Fibroblast of skin of scalp (primary cell): Measurements from ENCODE around the gene BTG3.

ENCODE experiments used
- DNase-seq: peaks from one replicate; pipeline ENCODE4 v3.0.0-alpha.2; 2013

Gene BTG3

GRCh38 chr21:17585875-17586450, 26.7 kb downstream of the BTG3 start:
- DNase-seq, result peak; percentile 53

GRCh38 chr21:17583898-17584297, 28.8 kb downstream of the BTG3 start:
- no peak for DNase-seq

GRCh38 chr21:17580319-17580718, 32.4 kb downstream of the BTG3 start:
- DNase-seq, result no peak

GRCh38 chr21:17578876-17579275, 33.8 kb downstream of the BTG3 start:
- DNase-seq, result no peak

- no peak for DNase-seq
Measured at GRCh38 chr21:17578162-17578561, 34.5 kb downstream of the BTG3 start.

GRCh38 chr21:17577701-17578100, 35.0 kb downstream of the BTG3 start:
- DNase-seq, result no peak

- DNase-seq, result no peak
Measured at GRCh38 chr21:17576080-17576835, 36.4 kb downstream of the BTG3 start.

GRCh38 chr21:17575076-17575475, 37.6 kb downstream of the BTG3 start:
- DNase-seq, result no peak

GRCh38 chr21:17572431-17572830, 40.3 kb downstream of the BTG3 start:
- no peak for DNase-seq

GRCh38 chr21:17570786-17571185, 41.9 kb downstream of the BTG3 start:
- DNase-seq, result no peak

- no peak for DNase-seq
Measured at GRCh38 chr21:17560377-17561025, 52.2 kb downstream of the BTG3 start.

- DNase-seq, result peak; percentile 6
Measured at GRCh38 chr21:17554679-17555465, 57.8 kb downstream of the BTG3 start.

- DNase-seq, result no peak
Measured at GRCh38 chr21:17554120-17554519, 58.6 kb downstream of the BTG3 start.

- DNase-seq, result no peak
Measured at GRCh38 chr21:17552410-17552809, 60.3 kb downstream of the BTG3 start.

GRCh38 chr21:17550671-17551308, 61.9 kb downstream of the BTG3 start:
- no peak for DNase-seq

GRCh38 chr21:17548262-17548661, 64.4 kb downstream of the BTG3 start:
- no peak for DNase-seq

- DNase-seq, result no peak
Measured at GRCh38 chr21:17545007-17545406, 67.7 kb downstream of the BTG3 start.
